GM18868 (cell line): Measurements from ENCODE around the gene KCNIP3.

Source experiments
- ATAC-seq: cut with Tn5 transposase; IDR thresholded peaks from one replicate; pipeline ENCODE4 v1.9.1; 2021; ENCODE audit warnings: mild to moderate bottlenecking, moderate library complexity; ENCODE audit not compliant: unreplicated experiment

Gene KCNIP3

DNA sequence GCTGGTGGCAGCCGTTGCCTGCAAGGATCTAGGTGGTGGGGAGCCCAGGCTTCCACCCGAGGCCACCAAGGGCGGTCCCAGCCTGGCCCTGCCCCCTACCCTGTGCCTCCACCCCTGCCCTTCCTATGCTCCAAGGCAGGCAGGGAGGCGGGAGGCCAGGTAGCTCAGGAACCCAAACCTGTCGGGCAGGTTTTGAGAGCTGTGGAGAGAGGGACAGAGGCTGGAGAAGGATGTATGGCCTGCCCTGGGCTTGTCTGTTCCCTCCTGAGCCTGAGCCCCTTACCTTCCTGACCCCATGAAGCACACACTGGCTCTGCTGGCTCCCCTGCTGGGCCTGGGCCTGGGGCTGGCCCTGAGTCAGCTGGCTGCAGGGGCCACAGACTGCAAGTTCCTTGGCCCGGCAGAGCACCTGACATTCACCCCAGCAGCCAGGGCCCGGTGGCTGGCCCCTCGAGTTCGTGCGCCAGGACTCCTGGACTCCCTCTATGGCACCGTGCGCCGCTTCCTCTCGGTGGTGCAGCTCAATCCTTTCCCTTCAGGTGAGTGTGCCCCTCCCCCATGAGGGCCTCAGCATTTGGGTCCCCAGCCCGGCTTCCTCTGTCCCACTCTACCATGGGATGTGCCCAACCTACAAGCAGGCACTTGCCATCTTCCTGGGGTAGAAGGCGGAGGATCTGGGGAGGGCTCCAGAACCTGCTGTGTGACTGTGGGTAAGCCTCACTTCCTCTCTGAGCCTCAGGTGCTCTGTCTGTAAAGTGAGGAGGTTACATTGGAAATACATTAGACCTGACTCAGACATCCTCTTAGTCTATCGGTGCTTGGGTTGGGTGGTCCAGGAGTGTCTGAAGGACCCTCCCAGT is 22.6 kb upstream of the KCNIP3 start, which contains the start of gene PROM2:
Gene PROM2 (plus strand): TSS at position 159 of the 860 bp plus-strand sequence. CDS start 137 bp downstream, at position 296.
- ATAC-seq = no peak

DNA sequence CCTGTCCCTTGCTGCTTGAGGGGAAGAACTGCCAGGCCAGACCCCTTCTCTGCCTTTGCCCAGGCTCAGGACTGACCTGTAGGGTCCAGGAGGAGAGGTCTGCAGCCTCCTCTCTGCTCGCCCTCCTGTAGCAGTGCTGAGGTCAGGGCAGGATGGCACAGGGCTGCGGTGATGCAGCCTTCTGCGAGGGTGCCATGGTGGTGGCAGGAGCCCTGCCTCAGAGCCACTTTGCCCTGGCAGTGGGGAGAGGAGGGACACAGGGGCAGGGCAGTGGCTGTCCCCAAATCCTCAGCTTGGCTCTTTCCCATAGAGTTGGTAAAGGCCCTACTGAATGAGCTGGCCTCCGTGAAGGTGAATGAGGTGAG is 22.0 kb upstream of the KCNIP3 start:
- ATAC-seq = no peak

DNA sequence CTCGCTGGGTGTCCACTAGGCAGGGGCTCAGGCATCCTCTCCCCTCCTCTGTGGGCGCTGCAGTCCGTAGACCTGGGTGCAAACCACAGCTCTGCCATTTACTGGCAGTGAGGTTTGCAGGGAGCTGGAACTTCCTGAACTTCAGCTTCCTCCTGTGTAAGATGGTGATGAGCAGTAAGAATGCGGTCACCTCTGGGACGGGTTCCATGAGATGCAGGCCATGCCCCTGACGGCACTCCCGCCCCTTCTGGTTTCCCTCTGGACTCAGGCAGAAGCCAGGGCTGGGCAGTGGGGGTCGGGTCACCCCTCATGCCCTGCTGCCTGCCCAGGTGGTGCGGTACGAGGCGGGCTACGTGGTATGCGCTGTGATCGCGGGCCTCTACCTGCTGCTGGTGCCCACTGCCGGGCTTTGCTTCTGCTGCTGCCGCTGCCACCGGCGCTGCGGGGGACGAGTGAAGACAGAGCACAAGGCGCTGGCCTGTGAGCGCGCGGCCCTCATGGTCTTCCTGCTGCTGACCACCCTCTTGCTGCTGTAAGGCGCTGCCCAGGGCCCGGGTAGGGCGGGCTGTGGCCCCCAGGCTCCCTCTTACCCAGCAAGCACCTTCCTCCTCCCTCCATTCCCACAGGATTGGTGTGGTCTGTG is 21.4 kb upstream of the KCNIP3 start:
- ATAC-seq = no peak

DNA sequence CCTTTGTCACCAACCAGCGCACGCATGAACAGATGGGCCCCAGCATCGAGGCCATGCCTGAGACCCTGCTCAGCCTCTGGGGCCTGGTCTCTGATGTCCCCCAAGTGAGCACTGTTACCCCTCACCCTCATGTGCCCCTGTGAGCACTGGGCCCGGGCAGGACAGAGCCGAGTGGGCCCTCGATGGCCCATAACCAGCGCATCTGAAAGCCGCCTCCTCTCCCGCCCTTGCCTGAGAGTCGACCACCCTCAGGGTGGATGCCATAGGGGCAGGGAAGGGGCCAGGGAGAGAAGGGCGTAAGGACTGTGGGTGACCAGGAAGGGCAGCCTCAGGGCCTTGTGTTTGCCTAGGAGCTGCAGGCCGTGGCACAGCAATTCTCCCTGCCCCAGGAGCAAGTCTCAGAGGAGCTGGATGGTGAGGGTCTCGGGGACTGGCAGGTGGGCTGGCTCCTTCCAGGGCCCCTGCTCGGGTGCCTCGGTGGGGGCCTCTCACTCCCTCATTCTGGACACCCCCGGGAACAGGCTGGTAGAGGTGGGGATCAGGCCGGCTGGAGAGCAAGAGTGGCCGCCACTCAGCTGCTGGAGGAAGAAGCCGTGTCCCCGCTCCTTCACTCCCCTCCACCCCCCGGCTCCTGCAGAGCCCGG is 20.8 kb upstream of the KCNIP3 start:
- ATAC-seq = no peak

DNA sequence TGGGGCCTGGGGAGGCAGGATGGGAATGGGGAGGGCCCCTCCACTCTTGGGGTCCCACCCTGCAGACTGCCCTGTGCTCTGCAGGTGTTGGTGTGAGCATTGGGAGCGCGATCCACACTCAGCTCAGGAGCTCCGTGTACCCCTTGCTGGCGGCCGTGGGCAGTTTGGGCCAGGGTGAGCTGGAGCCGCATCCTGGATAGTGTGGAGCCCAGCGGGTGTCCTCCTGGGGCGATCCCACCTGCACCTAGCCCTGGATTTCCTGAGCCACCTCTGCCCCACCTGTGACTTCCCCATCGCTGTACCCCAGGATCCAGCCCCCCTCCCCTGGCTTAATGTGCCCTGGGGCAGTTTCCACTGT is 20.3 kb upstream of the KCNIP3 start:
- ATAC-seq = no peak

DNA sequence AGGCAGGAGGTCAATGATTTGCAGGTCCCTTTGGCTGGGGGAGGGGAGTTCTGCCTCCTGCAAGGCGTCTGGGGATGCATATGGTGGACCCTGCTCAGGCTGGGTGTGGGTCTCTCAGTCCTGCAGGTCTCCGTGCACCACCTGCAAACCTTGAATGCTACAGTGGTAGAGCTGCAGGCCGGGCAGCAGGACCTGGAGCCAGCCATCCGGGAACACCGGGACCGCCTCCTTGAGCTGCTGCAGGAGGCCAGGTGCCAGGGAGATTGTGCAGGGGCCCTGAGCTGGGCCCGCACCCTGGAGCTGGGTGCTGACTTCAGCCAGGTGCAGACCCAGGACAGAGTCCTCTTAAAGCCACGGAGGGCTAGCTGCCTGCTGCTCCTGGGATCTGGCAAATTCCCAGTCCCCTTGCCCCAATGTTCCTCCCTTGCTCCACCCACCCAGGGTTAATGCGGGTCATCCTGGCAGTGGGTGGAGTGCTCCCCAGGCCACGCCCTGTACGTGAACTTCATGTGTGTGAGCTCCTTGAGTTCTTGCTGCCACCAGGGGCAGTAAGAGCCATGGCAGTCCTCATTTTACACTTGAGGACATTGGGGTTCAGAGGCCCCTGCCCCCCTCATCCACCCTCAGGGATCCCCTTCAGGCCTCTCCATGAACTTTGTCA is 19.8 kb upstream of the KCNIP3 start:
- no peak for ATAC-seq

DNA sequence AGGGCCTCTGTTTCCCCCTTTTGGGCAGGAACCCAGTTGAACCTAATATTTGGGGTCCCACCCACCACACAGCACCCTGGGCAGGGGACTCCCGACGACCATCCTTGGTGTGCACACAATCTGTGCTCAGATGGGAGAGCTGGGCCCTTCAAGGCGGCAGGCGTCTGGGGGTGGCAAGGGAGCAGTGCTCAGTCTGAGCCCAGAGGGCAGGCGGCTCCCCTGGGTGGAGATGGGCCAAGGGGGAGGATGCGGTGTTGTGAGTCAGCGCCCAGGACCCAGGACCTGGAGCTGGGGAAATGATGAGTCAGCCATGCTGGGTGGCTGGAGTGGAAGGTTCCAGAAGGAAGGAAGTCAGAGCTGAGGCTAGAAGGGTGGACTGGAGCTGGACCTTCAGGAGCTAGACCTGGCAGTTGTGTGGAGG is 19.1 kb upstream of the KCNIP3 start:
- no peak for ATAC-seq

DNA sequence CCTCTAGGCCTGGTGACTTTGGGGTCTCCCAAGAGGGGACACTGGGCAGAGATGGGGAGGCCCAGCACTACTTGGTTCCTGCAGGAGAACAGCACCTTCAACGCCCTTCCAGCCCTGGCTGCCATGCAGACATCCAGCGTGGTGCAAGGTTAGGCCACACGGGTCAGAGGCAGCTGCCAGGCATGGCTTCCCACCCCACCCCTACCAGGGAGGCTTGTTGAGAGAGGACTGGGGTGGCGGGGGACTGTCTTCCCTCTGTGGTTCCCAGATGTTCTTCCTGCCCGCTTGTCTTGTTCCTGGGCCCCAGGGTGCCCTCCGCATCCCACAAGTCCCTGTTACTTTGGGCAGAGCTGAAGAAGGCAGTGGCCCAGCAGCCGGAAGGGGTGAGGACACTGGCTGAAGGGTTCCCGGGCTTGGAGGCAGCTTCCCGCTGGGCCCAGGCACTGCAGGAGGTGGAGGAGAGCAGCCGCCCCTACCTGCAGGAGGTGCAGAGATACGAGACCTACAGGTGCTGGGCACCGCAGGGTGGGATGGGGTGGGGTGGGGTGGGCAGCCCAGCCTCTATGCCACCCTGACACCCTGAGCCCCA is 18.4 kb upstream of the KCNIP3 start:
- no peak for ATAC-seq

DNA sequence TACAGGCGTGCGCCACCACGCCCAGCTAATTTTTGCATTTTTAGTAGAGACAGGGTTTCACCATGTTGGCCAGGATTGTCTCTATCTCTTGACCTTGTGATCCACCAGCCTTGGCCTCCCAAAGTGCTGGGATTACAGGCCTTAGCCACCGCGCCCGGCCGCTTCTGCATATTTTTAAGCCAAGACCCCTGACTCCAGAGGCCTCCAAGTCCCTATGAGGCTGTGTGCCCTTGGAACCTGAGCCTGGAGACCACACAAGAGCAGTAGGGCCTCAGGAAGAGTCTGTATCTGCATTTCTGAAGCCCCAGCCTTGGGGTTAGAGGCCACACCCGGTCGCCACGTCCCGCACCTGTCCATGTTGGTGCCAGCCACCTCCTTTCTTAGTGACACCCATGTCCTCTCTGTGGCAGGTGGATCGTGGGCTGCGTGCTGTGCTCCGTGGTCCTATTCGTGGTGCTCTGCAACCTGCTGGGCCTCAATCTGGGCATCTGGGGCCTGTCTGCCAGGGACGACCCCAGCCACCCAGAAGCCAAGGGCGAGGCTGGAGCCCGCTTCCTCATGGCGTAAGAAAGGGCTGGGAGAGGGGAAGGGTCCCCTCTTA is 17.6 kb upstream of the KCNIP3 start:
- ATAC-seq = no peak

DNA sequence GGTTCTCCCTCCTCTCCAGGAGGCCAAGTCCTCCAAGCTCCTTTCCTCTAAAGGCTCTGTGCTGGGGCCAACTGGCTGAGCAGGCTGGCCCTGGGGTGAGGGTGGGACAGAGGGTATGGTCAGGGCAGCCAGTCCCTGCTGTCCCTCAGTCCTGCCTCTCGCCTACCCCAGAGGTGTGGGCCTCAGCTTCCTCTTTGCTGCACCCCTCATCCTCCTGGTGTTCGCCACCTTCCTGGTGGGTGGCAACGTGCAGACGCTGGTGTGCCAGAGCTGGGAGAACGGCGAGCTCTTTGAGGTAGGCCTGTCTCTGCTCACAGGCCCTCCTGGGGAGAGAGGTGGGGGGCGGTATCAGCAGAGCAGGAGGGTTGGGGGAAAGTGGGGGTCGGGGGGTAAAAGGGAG is 16.1 kb upstream of the KCNIP3 start:
- ATAC-seq = no peak

DNA sequence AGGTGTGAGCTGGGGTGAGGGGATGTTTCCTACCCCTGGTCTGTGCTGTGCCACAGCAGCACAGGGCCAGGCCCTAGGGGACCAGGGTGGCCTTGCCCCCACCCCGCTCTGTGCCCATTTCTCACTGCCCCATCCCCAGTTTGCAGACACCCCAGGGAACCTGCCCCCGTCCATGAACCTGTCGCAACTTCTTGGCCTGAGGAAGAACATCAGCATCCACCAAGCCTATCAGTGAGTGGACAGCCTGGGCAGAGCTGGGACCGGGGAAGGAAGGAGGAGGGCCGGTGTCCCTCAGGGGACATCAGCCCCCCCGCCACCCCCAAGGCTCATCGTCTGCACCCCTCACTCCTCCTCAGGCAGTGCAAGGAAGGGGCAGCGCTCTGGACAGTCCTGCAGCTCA is 15.4 kb upstream of the KCNIP3 start:
- no peak for ATAC-seq

DNA sequence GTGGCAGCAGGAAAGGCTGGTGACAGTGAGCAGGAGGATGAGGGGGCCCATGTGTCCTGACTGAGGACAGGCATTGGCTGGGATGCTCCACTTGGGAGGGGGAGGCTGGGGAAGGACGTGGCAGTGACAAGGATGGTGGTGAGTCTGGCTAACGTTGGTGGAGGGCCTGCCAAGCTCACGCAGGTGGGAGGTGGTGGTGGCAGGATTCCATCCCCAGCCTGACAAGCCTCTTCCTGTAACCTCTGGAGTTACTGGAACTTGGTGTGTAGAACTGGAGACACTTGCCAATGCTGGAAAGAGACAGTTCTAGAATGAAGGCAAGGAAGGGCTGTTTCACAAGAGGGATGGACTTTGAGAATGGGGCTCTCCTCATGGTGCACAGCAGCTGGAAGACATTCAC is 14.7 kb upstream of the KCNIP3 start:
- no peak for ATAC-seq

DNA sequence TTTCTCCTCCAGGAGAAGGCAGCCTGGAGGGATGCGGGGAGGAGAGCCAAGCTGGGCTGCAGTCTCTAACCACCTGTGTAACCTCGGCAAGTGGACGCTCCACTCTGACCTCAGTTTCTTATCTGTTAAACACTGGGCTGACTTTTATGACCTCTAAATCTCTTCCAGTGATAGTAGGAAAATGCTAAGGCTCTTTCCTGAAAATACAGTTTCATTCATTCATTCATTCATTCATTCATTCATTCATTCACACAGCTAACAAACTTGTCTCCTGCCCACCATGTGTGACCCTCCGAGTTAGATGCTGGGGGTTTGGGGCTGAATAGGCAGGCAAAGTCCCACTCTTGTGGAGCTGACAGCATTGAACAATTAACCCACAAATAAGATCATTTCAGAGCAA is 13.6 kb upstream of the KCNIP3 start:
- ATAC-seq = no peak

DNA sequence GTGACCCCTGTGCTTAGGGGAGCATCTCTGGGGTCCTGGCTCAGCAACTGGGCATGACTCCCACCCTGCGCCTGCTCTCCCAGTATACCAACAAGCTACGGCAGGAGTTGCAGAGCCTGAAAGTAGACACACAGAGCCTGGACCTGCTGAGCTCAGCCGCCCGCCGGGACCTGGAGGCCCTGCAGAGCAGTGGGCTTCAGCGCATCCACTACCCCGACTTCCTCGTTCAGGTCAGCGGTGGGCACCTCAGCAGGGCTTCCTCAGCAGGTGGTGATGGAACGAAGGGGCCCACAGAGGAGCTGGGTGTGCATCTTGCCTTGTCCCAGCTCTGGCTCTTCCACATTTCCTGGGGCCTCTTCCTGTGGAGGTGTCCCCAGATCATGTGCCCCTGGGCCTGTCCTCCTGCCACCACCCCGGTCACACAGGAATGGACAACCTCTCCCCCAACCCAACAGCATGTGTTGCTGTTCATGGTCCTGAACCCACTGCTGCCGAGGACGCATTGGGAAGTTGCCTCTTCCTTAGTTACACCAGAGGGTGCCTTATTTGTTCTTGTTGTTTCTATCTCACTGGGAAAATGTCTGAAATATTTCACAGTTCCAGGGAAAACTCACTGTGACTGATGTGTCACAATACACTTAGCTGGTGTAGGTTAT is 12.1 kb upstream of the KCNIP3 start:
- no peak for ATAC-seq

DNA sequence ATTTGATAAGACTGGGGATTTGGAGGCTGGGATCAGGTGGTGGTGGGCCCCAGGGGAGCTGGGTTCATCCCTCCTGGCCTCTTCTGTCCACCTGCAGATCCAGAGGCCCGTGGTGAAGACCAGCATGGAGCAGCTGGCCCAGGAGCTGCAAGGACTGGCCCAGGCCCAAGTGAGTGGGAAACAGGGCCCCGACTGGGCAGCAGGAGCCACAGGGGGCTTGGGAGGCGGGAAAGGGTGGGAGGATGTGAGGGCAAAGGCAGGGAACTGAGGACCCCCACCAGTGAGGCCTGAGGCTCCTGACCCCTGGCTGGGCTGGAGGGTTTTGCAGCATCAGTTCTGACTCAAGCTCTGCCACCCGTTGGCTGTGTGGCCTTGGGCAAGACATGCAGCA is 11.6 kb upstream of the KCNIP3 start:
- no peak for ATAC-seq

DNA sequence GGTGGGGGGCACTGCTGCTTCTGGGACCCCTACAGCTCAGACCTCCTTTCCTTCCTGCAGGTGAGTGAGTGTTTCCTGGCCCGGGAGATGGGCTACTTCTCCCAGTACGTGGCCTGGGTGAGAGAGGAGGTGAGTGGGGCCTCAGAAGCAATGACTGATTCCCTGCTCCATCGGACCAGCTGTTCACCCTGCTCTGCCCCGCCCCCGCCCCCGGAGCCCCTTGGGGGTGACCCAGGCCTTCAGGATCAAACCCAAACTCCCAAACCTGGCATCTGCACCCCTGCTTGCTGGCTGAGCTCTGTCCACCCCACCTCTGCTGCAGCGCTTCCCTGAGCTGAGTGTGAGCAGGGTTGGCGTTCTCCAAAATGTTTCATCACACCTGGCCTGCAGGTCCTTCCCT is 9.8 kb upstream of the KCNIP3 start:
- no peak for ATAC-seq

DNA sequence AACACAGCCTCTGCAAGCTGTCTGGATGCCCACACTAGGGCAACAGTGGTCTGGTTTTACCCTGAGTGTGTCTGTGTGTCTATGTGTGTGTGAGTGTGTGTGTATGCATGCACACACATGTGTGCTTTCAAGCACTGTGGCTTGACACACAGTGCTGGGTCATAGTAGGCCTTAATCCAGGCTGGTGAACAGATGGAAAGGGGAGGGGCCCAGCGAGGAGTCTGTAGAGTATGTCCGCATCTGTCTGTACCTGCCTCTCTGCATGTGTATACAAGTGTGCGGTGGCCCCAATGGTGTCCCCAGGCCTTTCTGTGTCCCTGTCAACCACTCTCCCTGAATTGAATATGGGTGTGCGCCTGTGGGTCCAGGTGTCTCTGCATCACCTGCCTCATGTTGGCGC is 9.3 kb upstream of the KCNIP3 start:
- no peak for ATAC-seq

DNA sequence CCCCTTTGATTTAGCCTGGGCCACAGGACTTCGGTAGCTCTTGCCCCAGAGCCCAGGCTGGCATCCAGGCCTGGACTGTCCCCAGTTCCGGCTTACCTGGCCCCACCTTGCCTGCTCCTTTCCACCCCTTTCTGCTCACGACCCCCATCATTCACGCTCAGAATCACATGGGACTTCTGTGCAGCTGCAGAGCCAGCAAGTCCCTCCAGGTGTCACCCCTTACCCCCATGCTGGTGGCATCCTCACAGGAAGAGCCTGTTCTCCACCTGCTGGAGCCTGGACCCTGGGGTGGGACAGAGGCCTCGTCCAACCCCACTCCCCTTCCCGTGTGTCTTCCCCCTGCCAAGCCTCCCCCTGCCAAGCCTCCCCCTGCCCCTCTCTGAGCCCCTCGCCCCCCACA is 7.9 kb upstream of the KCNIP3 start:
- ATAC-seq = no peak

DNA sequence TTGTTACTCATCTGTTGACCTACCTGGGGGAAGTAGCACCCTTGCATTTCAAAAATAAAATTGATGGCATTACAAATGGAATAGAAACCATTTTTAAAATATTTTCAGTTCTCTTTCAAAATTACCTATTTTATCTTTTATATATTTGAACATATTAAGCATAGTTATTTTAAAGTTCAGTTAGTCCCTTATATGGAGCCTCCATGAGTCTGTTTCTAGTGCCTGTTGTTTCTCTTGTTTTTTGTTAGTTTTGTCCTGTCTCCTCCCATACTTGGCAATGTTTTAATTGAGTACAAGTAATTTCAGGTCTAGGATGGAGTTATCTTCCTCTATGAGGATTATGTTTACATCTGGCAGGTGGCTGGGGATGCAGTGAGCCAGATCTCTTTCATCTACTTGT is 5.9 kb upstream of the KCNIP3 start:
- no peak for ATAC-seq

DNA sequence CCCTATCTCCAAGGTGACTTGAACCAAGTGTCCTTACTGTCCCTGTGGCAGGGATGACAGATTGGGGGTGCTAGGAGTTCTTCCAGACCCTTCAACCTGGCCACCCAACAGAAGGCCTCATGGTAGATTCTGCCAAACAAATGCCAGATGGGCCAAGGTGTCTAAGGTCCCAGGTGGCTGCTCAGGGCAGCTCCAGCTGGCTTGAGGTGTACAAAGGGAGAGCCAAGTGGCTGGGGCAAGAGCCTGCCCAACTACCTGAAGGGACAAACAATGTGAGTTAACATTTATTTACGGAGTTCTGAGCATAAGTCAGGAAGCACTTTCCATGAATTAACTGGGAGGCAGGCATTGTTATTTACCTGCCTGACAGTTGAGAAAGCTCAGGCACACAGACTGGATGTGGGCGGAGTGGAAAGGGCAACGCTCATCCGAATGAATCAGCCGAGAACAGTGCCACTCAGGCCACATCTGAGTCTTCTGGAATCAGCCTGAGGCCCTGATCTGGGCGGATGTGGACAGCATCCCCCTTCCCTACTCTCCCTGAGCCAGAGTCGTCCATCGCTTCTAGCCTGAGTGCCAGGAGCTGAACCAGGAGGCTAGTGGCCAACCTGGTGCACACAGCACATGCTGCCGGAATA is 4.4 kb upstream of the KCNIP3 start:
- no peak for ATAC-seq
